Measurements from ENCODE around the gene STARD5.

Gene STARD5

DNA sequence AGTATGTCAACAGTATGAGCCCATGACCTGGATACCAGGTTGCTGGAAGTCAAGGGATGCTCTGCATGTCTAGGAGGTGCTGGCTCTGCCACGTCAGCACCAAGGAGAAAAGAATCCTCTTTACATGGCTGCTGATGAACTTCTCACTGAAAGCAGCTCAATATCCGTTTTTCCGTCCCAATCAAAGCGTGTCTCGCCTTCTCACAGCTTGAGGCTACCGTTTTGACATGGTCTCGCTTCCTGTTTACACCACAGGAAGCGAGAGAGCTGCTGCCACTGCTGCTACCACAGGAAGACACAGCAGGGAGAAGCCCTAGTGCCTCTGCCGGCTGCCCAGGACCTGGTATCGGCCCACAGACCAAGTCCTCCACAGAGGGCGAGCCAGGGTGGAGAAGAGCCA lies 27.3 kb downstream of the STARD5 start:
- Histone ChIP-seq H3K27ac (ENCODE audit: insufficient read depth in 1 of 2, low read depth in 1 of 2, low read length in 2 of 2, poor library complexity in 1 of 2, severe bottlenecking in 2 of 2) (peak overlapping the region; percentile 55 to 73), H3K36me3 (ENCODE audit: control insufficient read depth in 4 of 4, insufficient read depth in 4 of 4, low read length in 3 of 4) (peaks cover 4 to 27% (median 13%) of the 10 kb centered on the region in 4 experiments), H3K4me1 (ENCODE audit: control extremely low read depth in 1 of 4, control insufficient read depth in 4 of 4, insufficient read depth in 4 of 4, low read length in 3 of 4) (peaks cover 59 to 100% (median 98%) of the 10 kb centered on the region in 4 experiments), H3K4me3 (ENCODE audit: control insufficient read depth in 1 of 7, extremely low read depth in 1 of 7, insufficient read depth in 4 of 7, low read depth in 2 of 7, low read length in 6 of 7) (peak overlapping the region; percentile 49 to 84 (median 73)), H3K27me3 (replicated peaks in 2 of 5; ENCODE audit: control insufficient read depth in 4 of 5, insufficient read depth in 5 of 5, low read length in 4 of 5) (no peaks in the 10 kb centered on the region), H3K9me3 (ENCODE audit: control extremely low read depth in 1 of 5, control insufficient read depth in 4 of 5, insufficient read depth in 2 of 5, low read depth in 1 of 5, low read length in 4 of 5) (no peaks in the 10 kb centered on the region)
- peak; percentile 72 to 93 (median 89) for DNase-seq
- ChIA-PET POLR2A (interaction anchor here (0.5 to 1.4 kb wide), 3 partner anchors 27 to 160 kb away, joined by 3 read pairs; partner anchors contain the start of gene STARD5), CTCF (interaction anchor here (0.9 to 2.8 kb wide), 9 partner anchors 8 to 112 kb away, joined by 3 to 12 read pairs (median 6); no protein-coding TSS in a partner anchor)
- 0% methylated on average over 11 of the region's 11 CpGs for WGBS (ENCODE audit: insufficient coverage)

GRCh38 chr15:81296186-81296585 lies 27.8 kb downstream of the STARD5 start:
- peak overlapping the region; percentile 55 to 73 for H3K27ac ChIP-seq (ENCODE audit: insufficient read depth in 1 of 2, low read depth in 1 of 2, low read length in 2 of 2, poor library complexity in 1 of 2, severe bottlenecking in 2 of 2)

DNA sequence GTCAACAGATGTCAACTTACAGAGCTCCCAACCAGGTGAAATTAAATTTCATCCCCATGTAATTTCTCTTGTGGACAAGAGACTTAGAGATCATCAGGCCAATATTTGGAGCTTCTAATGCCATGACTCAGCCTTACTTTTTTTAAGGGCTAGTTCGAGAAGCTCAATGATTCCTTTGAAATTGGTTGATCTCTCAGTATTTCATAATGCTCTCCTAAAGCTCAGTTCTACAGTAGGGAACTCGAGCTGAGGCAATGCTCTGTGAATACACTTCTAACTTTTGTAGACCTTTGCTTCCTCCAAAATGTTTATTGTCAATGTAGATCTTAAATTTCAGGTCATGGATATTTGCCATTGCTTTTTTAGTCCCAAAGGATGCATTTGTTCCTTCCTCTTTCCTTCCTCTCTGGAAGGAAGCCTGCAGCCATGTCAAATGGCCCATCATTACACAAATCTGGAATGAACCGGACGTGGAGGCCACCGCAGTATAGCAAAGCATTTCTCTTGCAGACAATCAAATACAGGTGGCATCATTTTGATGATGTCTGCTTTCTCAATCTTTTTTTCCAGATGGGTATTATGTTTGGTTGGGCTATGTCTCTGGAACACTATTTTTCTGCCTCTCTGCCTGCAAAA lies 28.3 kb downstream of the STARD5 start:
- peak overlapping the region in 3 of 7 experiments; percentile 70 to 84 (median 83) for H3K4me3 ChIP-seq (ENCODE audit: control insufficient read depth in 1 of 7, extremely low read depth in 1 of 7, insufficient read depth in 4 of 7, low read depth in 2 of 7, low read length in 6 of 7)
- H3K27me3 ChIP-seq (replicated peaks in 2 of 5; ENCODE audit: control insufficient read depth in 4 of 5, insufficient read depth in 5 of 5, low read length in 4 of 5), result no peaks in the 10 kb centered on the region
- peak overlapping the region in 1 of 2 experiments; percentile 73 for H3K27ac ChIP-seq (ENCODE audit: insufficient read depth in 1 of 2, low read depth in 1 of 2, low read length in 2 of 2, poor library complexity in 1 of 2, severe bottlenecking in 2 of 2)
- CTCF ChIA-PET, result interaction anchor here (0.8 to 2.8 kb wide), 9 partner anchors 9 to 40 kb away, joined by 3 to 12 read pairs (median 6); no protein-coding TSS in a partner anchor
- WGBS (ENCODE audit: insufficient coverage), result 76% methylated on average over 2 of the region's 5 CpGs
- POLR2A ChIA-PET, result interaction anchor here (0.6 kb wide), 2 partner anchors 111 to 654 kb away, joined by 3 to 4 read pairs; no protein-coding TSS in a partner anchor
- no peak for DNase-seq
- peaks cover 0 to 16% (median 6%) of the 10 kb centered on the region in 4 experiments for H3K36me3 ChIP-seq (ENCODE audit: control insufficient read depth in 4 of 4, insufficient read depth in 4 of 4, low read length in 3 of 4)
- no peaks in the 10 kb centered on the region for H3K9me3 ChIP-seq (ENCODE audit: control extremely low read depth in 1 of 5, control insufficient read depth in 4 of 5, insufficient read depth in 2 of 5, low read depth in 1 of 5, low read length in 4 of 5)
- peaks cover 53 to 98% (median 94%) of the 10 kb centered on the region in 4 experiments for H3K4me1 ChIP-seq (ENCODE audit: control extremely low read depth in 1 of 4, control insufficient read depth in 4 of 4, insufficient read depth in 4 of 4, low read length in 3 of 4)

More at GRCh38 chr15:81296186-81296585, 27.8 kb downstream of the STARD5 start:
- peaks cover 0 to 22% (median 9%) of the 10 kb centered on the region in 4 experiments for H3K36me3 ChIP-seq (ENCODE audit: control insufficient read depth in 4 of 4, insufficient read depth in 4 of 4, low read length in 3 of 4)
- no peaks in the 10 kb centered on the region for H3K9me3 ChIP-seq (ENCODE audit: control extremely low read depth in 1 of 5, control insufficient read depth in 4 of 5, insufficient read depth in 2 of 5, low read depth in 1 of 5, low read length in 4 of 5)
- ChIA-PET CTCF (interaction anchor here (0.9 to 2.8 kb wide), 11 partner anchors 8 to 112 kb away, joined by 3 to 12 read pairs (median 6); no protein-coding TSS in a partner anchor), POLR2A (interaction anchor here (0.5 to 1.4 kb wide), 3 partner anchors 28 to 653 kb away, joined by 3 read pairs; partner anchors contain the start of gene STARD5)
- DNase-seq, result no peak
- peaks cover 57 to 100% (median 98%) of the 10 kb centered on the region in 4 experiments for H3K4me1 ChIP-seq (ENCODE audit: control extremely low read depth in 1 of 4, control insufficient read depth in 4 of 4, insufficient read depth in 4 of 4, low read length in 3 of 4)
- no peaks in the 10 kb centered on the region for H3K27me3 ChIP-seq (replicated peaks in 2 of 5; ENCODE audit: control insufficient read depth in 4 of 5, insufficient read depth in 5 of 5, low read length in 4 of 5)
- peak overlapping the region in 6 of 7 experiments; percentile 68 to 84 (median 74) for H3K4me3 ChIP-seq (ENCODE audit: control insufficient read depth in 1 of 7, extremely low read depth in 1 of 7, insufficient read depth in 4 of 7, low read depth in 2 of 7, low read length in 6 of 7)
- 5% methylated on average over 2 of the region's 2 CpGs for WGBS (ENCODE audit: insufficient coverage)

DNA sequence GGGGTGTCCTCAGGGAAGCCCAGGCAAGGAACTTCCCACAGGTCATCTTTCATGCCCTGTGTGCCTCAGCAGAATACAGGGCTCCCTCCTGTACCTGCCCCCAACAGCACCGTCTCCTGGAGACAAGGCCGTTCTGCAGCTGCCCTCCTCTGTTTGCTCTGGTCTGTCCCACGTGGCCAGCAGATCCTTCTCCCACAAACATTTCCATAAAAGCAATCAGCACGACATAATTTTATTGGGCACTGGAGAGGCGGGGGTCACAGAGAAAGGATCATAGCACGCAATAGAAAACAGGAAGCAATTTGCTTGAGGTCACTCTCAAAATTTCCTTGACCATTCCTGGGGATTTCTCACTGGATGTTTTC lies 29.4 kb downstream of the STARD5 start:
- Histone ChIP-seq H3K36me3 (ENCODE audit: control insufficient read depth in 4 of 4, insufficient read depth in 4 of 4, low read length in 3 of 4) (peaks cover 0 to 7% (median under 1%) of the 10 kb centered on the region in 4 experiments), H3K4me3 (ENCODE audit: control insufficient read depth in 1 of 7, extremely low read depth in 1 of 7, insufficient read depth in 4 of 7, low read depth in 2 of 7, low read length in 6 of 7) (peak overlapping the region in 5 of 7 experiments; percentile 4 to 67 (median 47)), H3K27me3 (replicated peaks in 2 of 5; ENCODE audit: control insufficient read depth in 4 of 5, insufficient read depth in 5 of 5, low read length in 4 of 5) (no peaks in the 10 kb centered on the region), H3K9me3 (ENCODE audit: control extremely low read depth in 1 of 5, control insufficient read depth in 4 of 5, insufficient read depth in 2 of 5, low read depth in 1 of 5, low read length in 4 of 5) (no peaks in the 10 kb centered on the region), H3K4me1 (ENCODE audit: control extremely low read depth in 1 of 4, control insufficient read depth in 4 of 4, insufficient read depth in 4 of 4, low read length in 3 of 4) (peaks cover 48 to 87% (median 83%) of the 10 kb centered on the region in 4 experiments), H3K27ac (ENCODE audit: insufficient read depth in 1 of 2, low read depth in 1 of 2, low read length in 2 of 2, poor library complexity in 1 of 2, severe bottlenecking in 2 of 2) (peak overlapping the region; percentile 55 to 65)
- 25% methylated on average over 6 of the region's 6 CpGs for WGBS (ENCODE audit: insufficient coverage)
- ChIA-PET CTCF (interaction anchor here (1.0 to 3.3 kb wide), 5 partner anchors 13 to 41 kb away, joined by 4 to 15 read pairs (median 6); no protein-coding TSS in a partner anchor), POLR2A (interaction anchor here (1.2 kb wide), 1 partner anchor 14 kb away, joined by 5 read pairs; no protein-coding TSS in a partner anchor)
- no peak for DNase-seq

GRCh38 chr15:81293728-81294515 lies 30.0 kb downstream of the STARD5 start:
- 2% methylated on average over 8 of the region's 9 CpGs for WGBS (ENCODE audit: insufficient coverage)
- H3K9me3 ChIP-seq (ENCODE audit: control extremely low read depth in 1 of 5, control insufficient read depth in 4 of 5, insufficient read depth in 2 of 5, low read depth in 1 of 5, low read length in 4 of 5), result no peaks in the 10 kb centered on the region
- DNase-seq, result peak; percentile 86 to 95 (median 94)
- H3K4me3 ChIP-seq (ENCODE audit: control insufficient read depth in 1 of 7, extremely low read depth in 1 of 7, insufficient read depth in 4 of 7, low read depth in 2 of 7, low read length in 6 of 7), result peak overlapping the region in 6 of 7 experiments; percentile 4 to 67 (median 36)
- H3K4me1 ChIP-seq (ENCODE audit: control extremely low read depth in 1 of 4, control insufficient read depth in 4 of 4, insufficient read depth in 4 of 4, low read length in 3 of 4), result peaks cover 42 to 82% (median 78%) of the 10 kb centered on the region in 4 experiments
- no peaks in the 10 kb centered on the region for H3K27me3 ChIP-seq (replicated peaks in 2 of 5; ENCODE audit: control insufficient read depth in 4 of 5, insufficient read depth in 5 of 5, low read length in 4 of 5)
- H3K27ac ChIP-seq (ENCODE audit: insufficient read depth in 1 of 2, low read depth in 1 of 2, low read length in 2 of 2, poor library complexity in 1 of 2, severe bottlenecking in 2 of 2), result peak overlapping the region; percentile 55 to 65
- peaks cover 0 to under 1% (median 0%) of the 10 kb centered on the region in 4 experiments for H3K36me3 ChIP-seq (ENCODE audit: control insufficient read depth in 4 of 4, insufficient read depth in 4 of 4, low read length in 3 of 4)
- ChIA-PET CTCF (interaction anchor here (1.0 to 3.3 kb wide), 5 partner anchors 14 to 42 kb away, joined by 4 to 15 read pairs (median 6); no protein-coding TSS in a partner anchor), POLR2A (interaction anchor here (0.6 to 1.2 kb wide), 2 partner anchors 12 to 14 kb away, joined by 3 to 5 read pairs; no protein-coding TSS in a partner anchor)

- no peak overlapping the region for H3K4me3 ChIP-seq (ENCODE audit: control insufficient read depth in 1 of 7, extremely low read depth in 1 of 7, insufficient read depth in 4 of 7, low read depth in 2 of 7, low read length in 6 of 7)
- H3K9me3 ChIP-seq (ENCODE audit: control extremely low read depth in 1 of 5, control insufficient read depth in 4 of 5, insufficient read depth in 2 of 5, low read depth in 1 of 5, low read length in 4 of 5), result no peaks in the 10 kb centered on the region
- ChIA-PET POLR2A (interaction anchor here (1.2 kb wide), 1 partner anchor 10 kb away, joined by 3 read pairs; no protein-coding TSS in a partner anchor), CTCF (interaction anchor here (1.0 to 3.3 kb wide), 7 partner anchors 11 to 118 kb away, joined by 3 to 15 read pairs (median 4); no protein-coding TSS in a partner anchor)
- peak overlapping the region in 1 of 2 experiments; percentile 45 for H3K27ac ChIP-seq (ENCODE audit: insufficient read depth in 1 of 2, low read depth in 1 of 2, low read length in 2 of 2, poor library complexity in 1 of 2, severe bottlenecking in 2 of 2)
- WGBS (ENCODE audit: insufficient coverage), result 80% methylated on average over 8 of the region's 12 CpGs
- peak in 1 of 3 donors; percentile 38 for DNase-seq
- H3K4me1 ChIP-seq (ENCODE audit: control extremely low read depth in 1 of 4, control insufficient read depth in 4 of 4, insufficient read depth in 4 of 4, low read length in 3 of 4), result peaks cover 37 to 75% (median 73%) of the 10 kb centered on the region in 4 experiments
- no peaks in the 10 kb centered on the region for H3K36me3 ChIP-seq (ENCODE audit: control insufficient read depth in 4 of 4, insufficient read depth in 4 of 4, low read length in 3 of 4)
- H3K27me3 ChIP-seq (replicated peaks in 2 of 5; ENCODE audit: control insufficient read depth in 4 of 5, insufficient read depth in 5 of 5, low read length in 4 of 5), result no peaks in the 10 kb centered on the region
Measured at GRCh38 chr15:81292523-81293001, 31.4 kb downstream of the STARD5 start.
